ENCODE results near the gene PLVAP. TPM values are rescaled to one million over a fixed set of nuclear protein-coding genes. Genes with fewer than 3 reads are reported as not detected.
A peak's percentile ranks its signal among the peaks of the same experiment; 100 is the strongest.

PLVAP gene
- total and polyA plus RNA-seq, 9 of the 15 experiments (the other 6 are each of a cell fraction or from before 2014, with no cell fraction given): 0.09 to 0.84 (median 0.51) TPM; not detected in 4

GRCh38 chr19:17391371-17392151, 14.4 kb upstream of the PLVAP start (continued):
- peak; percentile 21 for TF ChIP-seq RBBP5 (IDR thresholded peaks at IDR 0.05; ENCODE audit: borderline replicate concordance, insufficient read depth, low read length, poor library complexity, severe bottlenecking)
- TF ChIP-seq C11orf30 (IDR thresholded peaks at IDR 0.05; ENCODE audit: low read depth): no peak
- TF ChIP-seq TARDBP (IDR thresholded peaks at IDR 0.05): no peak
- TF ChIP-seq ZFP91 (CRISPR knock-in tag; IDR thresholded peaks at IDR 0.05): peak; percentile 48; the same call in 1 of the 2 replicates
- no peak for TF ChIP-seq ZBTB8A (IDR thresholded peaks at IDR 0.05; ENCODE audit: partially characterized antibody)
- peak; percentile 27; the same call in 1 of the 2 replicates for TF ChIP-seq PHF8 (IDR thresholded peaks at IDR 0.05; ENCODE audit: borderline replicate concordance, low read length)
- TF ChIP-seq RCOR1 (IDR thresholded peaks at IDR 0.05; ENCODE audit: borderline replicate concordance in 1 of 2, low read depth in 2 of 2, low read length in 2 of 2): no peak
- TF ChIP-seq, protein P1, sequence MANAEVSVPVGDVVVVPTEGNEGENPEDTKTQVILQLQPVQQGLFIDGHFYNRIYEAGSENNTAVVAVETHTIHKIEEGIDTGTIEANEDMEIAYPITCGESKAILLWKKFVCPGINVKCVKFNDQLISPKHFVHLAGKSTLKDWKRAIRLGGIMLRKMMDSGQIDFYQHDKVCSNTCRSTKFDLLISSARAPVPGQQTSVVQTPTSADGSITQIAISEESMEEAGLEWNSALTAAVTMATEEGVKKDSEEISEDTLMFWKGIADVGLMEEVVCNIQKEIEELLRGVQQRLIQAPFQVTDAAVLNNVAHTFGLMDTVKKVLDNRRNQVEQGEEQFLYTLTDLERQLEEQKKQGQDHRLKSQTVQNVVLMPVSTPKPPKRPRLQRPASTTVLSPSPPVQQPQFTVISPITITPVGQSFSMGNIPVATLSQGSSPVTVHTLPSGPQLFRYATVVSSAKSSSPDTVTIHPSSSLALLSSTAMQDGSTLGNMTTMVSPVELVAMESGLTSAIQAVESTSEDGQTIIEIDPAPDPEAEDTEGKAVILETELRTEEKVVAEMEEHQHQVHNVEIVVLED (CRISPR knock-in tag; IDR thresholded peaks at IDR 0.05): no peak
- no peak for TF ChIP-seq NKRF (IDR thresholded peaks at IDR 0.05; ENCODE audit: borderline replicate concordance)
- no peak for TF ChIP-seq EP300 (IDR thresholded peaks at IDR 0.05; ENCODE audit: low read length)
- peak; percentile 49 to 60; a peak in 3 of 4 replicates for TF ChIP-seq MNT (conservative IDR thresholded peaks at IDR 0.05)
- no peak for TF ChIP-seq SMARCB1 (IDR thresholded peaks at IDR 0.05; ENCODE audit: insufficient read length, low read depth)
- TF ChIP-seq HNRNPLL (IDR thresholded peaks at IDR 0.05; ENCODE audit: low read depth, low read length, poor library complexity, severe bottlenecking): peak; percentile 41
- TF ChIP-seq, protein P2, sequence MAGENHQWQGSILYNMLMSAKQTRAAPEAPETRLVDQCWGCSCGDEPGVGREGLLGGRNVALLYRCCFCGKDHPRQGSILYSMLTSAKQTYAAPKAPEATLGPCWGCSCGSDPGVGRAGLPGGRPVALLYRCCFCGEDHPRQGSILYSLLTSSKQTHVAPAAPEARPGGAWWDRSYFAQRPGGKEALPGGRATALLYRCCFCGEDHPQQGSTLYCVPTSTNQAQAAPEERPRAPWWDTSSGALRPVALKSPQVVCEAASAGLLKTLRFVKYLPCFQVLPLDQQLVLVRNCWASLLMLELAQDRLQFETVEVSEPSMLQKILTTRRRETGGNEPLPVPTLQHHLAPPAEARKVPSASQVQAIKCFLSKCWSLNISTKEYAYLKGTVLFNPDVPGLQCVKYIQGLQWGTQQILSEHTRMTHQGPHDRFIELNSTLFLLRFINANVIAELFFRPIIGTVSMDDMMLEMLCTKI (IDR thresholded peaks at IDR 0.05; ENCODE audit: partially characterized antibody): no peak
- no peak for TF ChIP-seq ZNF224 (CRISPR knock-in tag; IDR thresholded peaks at IDR 0.05)
- TF ChIP-seq, protein P3, sequence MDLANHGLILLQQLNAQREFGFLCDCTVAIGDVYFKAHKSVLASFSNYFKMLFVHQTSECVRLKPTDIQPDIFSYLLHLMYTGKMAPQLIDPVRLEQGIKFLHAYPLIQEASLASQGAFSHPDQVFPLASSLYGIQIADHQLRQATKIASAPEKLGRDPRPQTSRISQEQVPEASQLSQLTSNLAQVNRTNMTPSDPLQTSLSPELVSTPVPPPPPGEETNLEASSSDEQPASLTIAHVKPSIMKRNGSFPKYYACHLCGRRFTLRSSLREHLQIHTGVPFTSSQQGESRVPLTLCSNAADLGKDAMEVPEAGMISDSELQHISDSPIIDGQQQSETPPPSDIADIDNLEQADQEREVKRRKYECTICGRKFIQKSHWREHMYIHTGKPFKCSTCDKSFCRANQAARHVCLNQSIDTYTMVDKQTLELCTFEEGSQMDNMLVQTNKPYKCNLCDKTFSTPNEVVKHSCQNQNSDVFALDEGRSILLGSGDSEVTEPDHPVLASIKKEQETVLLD (IDR thresholded peaks at IDR 0.05): no peak

All from K562 (cell line).